Adrenal gland (tissue), 12 donors: ENCODE data around the gene KRTCAP2. TPM values are rescaled to one million over a fixed set of nuclear protein-coding genes. Genes with fewer than 3 reads are reported as not detected.
"Not testable (repeated sequence)": the region's sequence is repeated elsewhere in the genome, so short reads cannot be mapped to it uniquely, and the experiment has no call there.

Source experiments
- DNase-seq, 7 donors: peaks; one replicate each; pipeline ENCODE4 v3.0.0-alpha.2; 2019 to 2020
- H3K27ac ChIP-seq, 5 donors: fragments of 200-600 bp; sonication (generic) in 4 of 5; 1 replicate in 3 of 5; 2 replicates in 2 of 5; pipeline versions ENCODE4 v1.5.1 to v1.8.0; 2016 to 2020; ENCODE audit warnings: mild to moderate bottlenecking in 1 of 5
- H3K27me3 ChIP-seq: fragments of 200-600 bp; 2 replicates; pipeline ENCODE4 v1.8.0; 2021
- H3K36me3 ChIP-seq, 2 donors: fragments of 200-600 bp; replicated peaks in 1 of 2; 1 replicate in 1 of 2; 2 replicates in 1 of 2; pipeline versions ENCODE4 v1.5.1 to v1.8.0; 2018 to 2022
- H3K4me1 ChIP-seq, 2 donors: fragments of 200-600 bp; replicated peaks in 1 of 2; 1 replicate in 1 of 2; 2 replicates in 1 of 2; pipeline versions ENCODE4 v1.5.1 to v1.8.0; 2018 to 2021
- H3K4me3 ChIP-seq, 4 donors: fragments of 200-600 bp; sonication (generic) in 3 of 4; one replicate each; pipeline ENCODE4 v1.5.1; 2016 to 2018
- H3K9me3 ChIP-seq, 3 donors: fragments of 200-600 bp; sonication (generic) in 1 of 3; replicated peaks in 1 of 3; 1 replicate in 2 of 3; 2 replicates in 1 of 3; pipeline versions ENCODE4 v1.5.1 to v1.8.0; 2016 to 2021
- POLR2A ChIP-seq, 2 donors: fragments of 450-650 bp; IDR thresholded peaks; one replicate each; pipeline ENCODE4 v1.6.1; 2017; ENCODE audit warnings: antibody characterized with exemption in 2 of 2, mild to moderate bottlenecking in 2 of 2, moderate library complexity in 1 of 2
- WGBS, 4 donors: extraction: QIAGEN DNeasy Blood & Tissue Kit in 2 of 4; methylation state at CpG; one replicate each; pipeline versions ENCODE4 v1.1.5 to v1.1.7; 2013 to 2017; 5-methylcytosine and 5-hydroxymethylcytosine counted together
- intact Hi-C, 2 donors: fragments of 100-400 bp; cut with DNase I; formaldehyde crosslinking; loops; one replicate each; pipeline versions ENCODE4 v1.14.1 to v1.15.0; 2022 to 2023
- polyA plus RNA-seq, 3 donors: library from polyadenylated mRNA; stranded (reverse); fragments of 200-250 nt in 2 of 3; fragments of 350-450 nt in 1 of 3; fragmentation: Illumina TruSeq in 1 of 3; extraction: RNeasy Lipid Tissue Mini Kit (QIAGEN cat#74804) in 1 of 3; gene quantifications; one replicate each; pipeline ENCODE4 v1.2.3, GENCODE V29; 2013 to 2014
- total RNA-seq, 9 donors: library from RNA; depleted of rRNA in 4 of 9; stranded (reverse); fragments of >200 nt in 4 of 9; fragments of 120-200 nt in 1 of 9; fragmentation: NEBNext Ultra II Directional in 1 of 9; extraction: Animal tissue kit (Norgen Biotek cat#: 25700) in 1 of 9; gene quantifications; one replicate each; pipeline versions ENCODE4 v1.1.0 to v1.2.4, GENCODE V29; 2013 to 2023
- TF ChIP-seq, protein P1 (sequence below), 6 experiments: fragments of 450-650 bp in 4 of 6; fragments of 200-600 bp in 2 of 6; sonication (generic) in 1 of 6; IDR thresholded peaks; 1 replicate in 5 of 6; 2 replicates in 1 of 6; pipeline versions ENCODE4 v1.5.1 to v1.8.0; 2016 to 2021; ENCODE audit warnings: antibody characterized with exemption in 6 of 6, mild to moderate bottlenecking in 2 of 6, moderate library complexity in 1 of 6
- donor health status: healthy with polysubstance abuse.
- donor health status: Bipolar disorder and iron deficiency.
- donor health status: DM: yes; HTN: yes; CAD: no.
- donor health status: DM: no; HTN: no; CAD: no.
- donor health status: DM: no; HTN: no; CAD: no.
- donor health status: DM: yes; HTN: yes; CAD: no.

The KRTCAP2 gene
- total and polyA plus RNA-seq, 12 donors: 76.1 to 806 (median 191) TPM

DNA sequence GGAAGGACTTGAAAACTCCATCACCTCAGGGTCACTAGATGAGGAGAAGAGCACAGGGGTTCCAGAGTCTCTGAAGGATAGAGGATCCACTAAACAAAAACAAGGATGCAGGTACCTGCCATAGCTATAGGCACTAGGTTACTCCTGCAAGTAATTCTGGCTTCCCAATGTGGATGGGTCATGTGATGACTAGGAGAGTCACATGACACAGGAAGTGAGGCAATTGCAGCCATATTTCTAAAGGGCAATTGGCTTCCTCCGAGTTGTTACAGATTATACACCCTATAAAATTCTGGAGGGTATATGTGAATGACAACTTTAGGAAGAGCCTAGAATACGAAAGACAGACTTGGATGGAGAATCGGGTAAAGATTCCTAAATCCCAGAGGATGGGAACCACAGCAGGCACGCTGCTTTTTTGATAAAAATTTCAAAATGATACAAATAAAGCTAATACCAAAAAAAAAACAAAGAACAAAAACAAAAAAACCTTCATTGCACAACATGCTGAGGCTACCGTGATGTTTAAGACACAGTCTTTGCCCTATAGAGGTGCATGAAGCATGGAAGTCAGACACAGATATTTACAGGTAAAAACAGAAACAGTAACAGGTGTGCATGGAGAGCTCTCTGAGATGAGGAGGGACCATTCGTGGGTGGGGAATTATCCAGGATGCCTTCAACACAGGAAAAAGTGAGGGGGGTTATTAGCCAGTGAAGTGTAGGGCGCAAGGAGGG, 45.9 kb upstream of the KRTCAP2 start:
- TF ChIP-seq, protein P1, sequence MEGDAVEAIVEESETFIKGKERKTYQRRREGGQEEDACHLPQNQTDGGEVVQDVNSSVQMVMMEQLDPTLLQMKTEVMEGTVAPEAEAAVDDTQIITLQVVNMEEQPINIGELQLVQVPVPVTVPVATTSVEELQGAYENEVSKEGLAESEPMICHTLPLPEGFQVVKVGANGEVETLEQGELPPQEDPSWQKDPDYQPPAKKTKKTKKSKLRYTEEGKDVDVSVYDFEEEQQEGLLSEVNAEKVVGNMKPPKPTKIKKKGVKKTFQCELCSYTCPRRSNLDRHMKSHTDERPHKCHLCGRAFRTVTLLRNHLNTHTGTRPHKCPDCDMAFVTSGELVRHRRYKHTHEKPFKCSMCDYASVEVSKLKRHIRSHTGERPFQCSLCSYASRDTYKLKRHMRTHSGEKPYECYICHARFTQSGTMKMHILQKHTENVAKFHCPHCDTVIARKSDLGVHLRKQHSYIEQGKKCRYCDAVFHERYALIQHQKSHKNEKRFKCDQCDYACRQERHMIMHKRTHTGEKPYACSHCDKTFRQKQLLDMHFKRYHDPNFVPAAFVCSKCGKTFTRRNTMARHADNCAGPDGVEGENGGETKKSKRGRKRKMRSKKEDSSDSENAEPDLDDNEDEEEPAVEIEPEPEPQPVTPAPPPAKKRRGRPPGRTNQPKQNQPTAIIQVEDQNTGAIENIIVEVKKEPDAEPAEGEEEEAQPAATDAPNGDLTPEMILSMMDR (IDR thresholded peaks at IDR 0.05): no peak
- no peak for TF ChIP-seq POLR2A (IDR thresholded peaks at IDR 0.05)
- Histone ChIP-seq H3K4me3 (peak overlapping the region in 1 of 4 donors; percentile 3), H3K4me1 (peaks cover under 1 to 12% of the 10 kb centered on the region in 2 donors), H3K9me3 (no peaks in the 10 kb centered on the region), H3K27ac (peak overlapping the region in 1 of 5 donors; percentile 5), H3K36me3 (no peaks in the 10 kb centered on the region), H3K27me3 (no peaks in the 10 kb centered on the region)
- DNase-seq: peak in 4 of 7 donors; percentile 61 to 84 (median 69)
- intact Hi-C loops: no loop called here
- WGBS, 4 donors: 30 to 40% (median 35%) methylated on average over 7 of the region's 7 CpGs

DNA sequence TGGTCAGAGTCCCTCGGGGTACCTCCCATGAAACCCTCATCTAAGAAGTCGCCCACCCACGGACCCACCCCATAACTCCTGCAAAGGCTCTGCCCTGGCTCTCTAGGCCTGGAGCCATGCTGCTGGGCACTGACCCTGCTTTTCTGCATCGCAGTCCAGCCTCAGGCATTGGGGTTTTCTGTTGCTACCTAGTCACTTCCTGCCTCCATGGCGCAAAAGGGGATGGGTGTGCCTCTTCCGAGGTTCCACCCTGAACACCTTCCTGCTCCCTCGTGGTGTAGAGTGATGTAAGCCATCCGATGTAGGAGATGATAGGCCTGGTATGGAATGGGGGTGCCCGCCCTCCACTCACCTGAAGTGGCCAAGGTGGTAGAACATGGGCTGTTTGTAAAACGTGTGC, 41.6 kb upstream of the KRTCAP2 start:
- H3K4me3 ChIP-seq, H3K27me3 ChIP-seq, intact Hi-C loops, DNase-seq, H3K27ac ChIP-seq, H3K9me3 ChIP-seq, H3K36me3 ChIP-seq: not testable (repeated sequence)
- H3K4me1 ChIP-seq: peaks cover 3 to 13% of the 10 kb centered on the region in 2 donors
- 80 to 89% (median 82%) methylated on average over 4 to 8 of the region's 10 CpGs for WGBS, 4 donors

DNA sequence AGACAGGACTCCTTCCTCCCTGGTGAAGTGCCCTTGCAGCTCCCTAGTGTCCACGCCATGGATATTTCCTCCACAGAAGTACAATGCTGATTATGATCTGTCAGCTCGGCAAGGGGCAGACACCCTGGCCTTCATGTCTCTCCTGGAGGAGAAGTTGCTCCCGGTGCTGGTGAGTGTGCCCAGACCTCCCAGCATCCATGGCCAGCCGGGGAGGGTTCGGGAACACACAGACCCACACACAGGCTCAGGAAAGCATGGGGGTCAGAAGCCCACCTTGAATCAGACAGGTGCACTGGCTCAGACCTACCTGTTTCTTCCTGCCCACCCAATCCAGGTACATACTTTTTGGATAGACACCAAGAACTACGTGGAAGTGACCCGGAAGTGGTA, 38.9 kb upstream of the KRTCAP2 start:
- H3K4me3 ChIP-seq, H3K27ac ChIP-seq, intact Hi-C loops, H3K36me3 ChIP-seq, H3K9me3 ChIP-seq, H3K27me3 ChIP-seq, DNase-seq: not testable (repeated sequence)
- 63 to 71% (median 68%) methylated on average over 5 to 7 of the region's 7 CpGs; no CpG with 5 or more reads in 1 of the 4 donors for WGBS, 4 donors
- H3K4me1 ChIP-seq: peaks cover 18 to 24% of the 10 kb centered on the region in 2 donors

DNA sequence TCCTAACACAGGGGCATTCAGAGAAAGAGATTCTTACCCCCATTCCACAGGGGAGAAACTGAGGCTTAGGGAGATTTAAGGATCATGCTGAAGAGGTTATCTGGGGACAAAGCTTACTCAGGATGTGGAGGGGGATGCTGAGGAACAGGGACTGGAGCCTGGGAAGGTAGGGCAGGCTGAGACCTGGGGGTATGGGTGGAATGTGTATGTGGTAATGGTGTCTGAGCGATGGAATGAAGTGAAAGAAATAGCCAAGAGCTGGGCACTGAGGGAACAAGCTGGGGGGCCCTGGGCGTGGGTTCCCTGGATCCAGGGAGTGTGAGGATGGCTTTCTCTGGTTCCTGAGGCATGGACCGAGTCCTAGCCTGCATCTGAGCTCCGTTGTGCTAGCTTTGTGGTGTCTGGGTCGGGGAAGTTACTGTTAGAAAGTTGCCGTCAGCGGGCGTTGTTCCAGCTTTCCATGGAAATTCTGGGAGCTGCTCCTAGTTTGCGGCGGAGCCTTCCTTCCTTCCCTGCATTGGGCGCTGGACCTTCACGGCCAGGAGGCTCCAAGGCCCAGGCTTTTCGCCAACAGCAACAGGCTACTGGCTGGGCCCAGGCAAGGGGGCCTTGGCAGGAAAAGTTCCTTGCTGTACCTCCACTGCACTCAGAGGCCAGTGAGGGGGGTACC, 38.4 kb upstream of the KRTCAP2 start:
- H3K27ac ChIP-seq, H3K9me3 ChIP-seq, H3K27me3 ChIP-seq, H3K36me3 ChIP-seq, H3K4me3 ChIP-seq, intact Hi-C loops: not testable (repeated sequence)
- peak in 1 of 7 donors; percentile 60 for DNase-seq
- 47 to 85% (median 60%) methylated on average over 2 to 13 of the region's 13 CpGs for WGBS, 4 donors
- peaks cover 23 to 28% of the 10 kb centered on the region in 2 donors for H3K4me1 ChIP-seq

DNA sequence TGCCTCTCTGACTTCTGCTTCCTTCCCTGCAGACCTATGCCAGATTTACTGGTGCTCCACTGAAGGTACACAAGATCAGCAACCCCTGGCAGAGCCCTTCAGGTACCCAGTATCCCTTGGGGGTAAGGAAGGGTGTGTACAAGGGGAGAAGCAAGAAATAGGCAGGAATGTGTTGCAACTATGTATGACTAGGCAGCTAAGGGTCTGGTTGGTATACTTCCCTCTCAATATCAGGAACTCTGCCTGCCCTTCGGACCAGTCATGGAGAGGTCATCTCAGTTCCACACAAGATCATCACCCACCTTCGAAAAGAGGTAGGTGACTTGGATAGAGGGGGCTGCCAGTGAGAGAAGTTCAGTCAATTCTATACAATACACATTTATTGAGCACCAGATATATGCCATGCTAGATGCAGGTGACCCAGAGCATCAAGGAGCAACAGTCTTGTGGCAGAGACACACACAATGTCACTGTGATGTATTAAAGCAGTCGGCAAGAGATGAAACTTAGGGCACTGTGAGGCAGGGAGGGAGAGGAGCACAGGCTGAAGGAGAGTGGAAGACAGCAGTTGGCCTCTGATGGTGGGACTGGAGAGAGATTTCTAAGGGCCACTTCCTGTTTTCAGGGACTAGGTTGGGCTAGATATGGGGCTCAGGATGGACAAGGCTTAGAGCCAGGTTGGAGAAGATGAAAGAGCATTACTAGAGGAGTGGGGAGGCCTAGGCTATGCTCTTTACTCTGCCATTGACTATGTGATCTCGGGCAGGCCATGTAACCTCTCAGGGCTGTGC, 37.4 kb upstream of the KRTCAP2 start:
- no peaks in the 10 kb centered on the region for H3K36me3 ChIP-seq
- no peaks in the 10 kb centered on the region for H3K9me3 ChIP-seq
- no peak overlapping the region for H3K4me3 ChIP-seq
- intact Hi-C loops: no loop called here
- no peak overlapping the region for H3K27ac ChIP-seq
- peaks cover 24 to 30% of the 10 kb centered on the region in 2 donors for H3K4me1 ChIP-seq
- 72 to 92% (median 79%) methylated on average over 3 to 4 of the region's 4 CpGs for WGBS, 4 donors
- no peaks in the 10 kb centered on the region for H3K27me3 ChIP-seq
- DNase-seq: no peak
- no peak for TF ChIP-seq POLR2A (IDR thresholded peaks at IDR 0.05)
- TF ChIP-seq, protein P1 (IDR thresholded peaks at IDR 0.05): no peak
